HuH-7 (cell line): Measurements from ENCODE around the gene MAN2B1.
"Not testable (repeated sequence)": the region's sequence is repeated elsewhere in the genome, so short reads cannot be mapped to it uniquely, and the experiment has no call there.

Experiments
- DNase-seq: peaks from one replicate; pipeline ENCODE4 v3.0.0; 2011; ENCODE audit warnings: low spot score

MAN2B1 gene

DNA sequence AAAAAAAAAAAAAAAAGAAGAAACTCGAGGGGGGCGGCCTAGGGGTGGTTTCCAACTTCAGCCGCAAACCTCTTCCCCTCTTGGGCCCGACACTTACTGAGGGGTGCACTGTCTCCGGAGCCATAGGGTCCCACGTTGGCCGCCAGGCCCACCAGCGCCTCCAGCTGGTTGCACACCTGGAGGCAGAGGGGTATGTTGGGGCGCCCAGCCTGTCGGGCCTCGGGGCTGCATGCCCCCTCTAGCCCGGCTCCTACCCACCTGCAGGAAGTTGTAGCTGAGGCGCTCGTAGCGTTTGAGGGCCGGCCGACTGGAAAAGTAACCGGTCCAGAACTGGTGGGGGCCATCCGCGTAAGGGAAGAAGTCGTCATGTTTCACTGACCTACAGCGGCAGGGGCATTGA is 8.6 kb downstream of the MAN2B1 start:
- no peak for DNase-seq

DNA sequence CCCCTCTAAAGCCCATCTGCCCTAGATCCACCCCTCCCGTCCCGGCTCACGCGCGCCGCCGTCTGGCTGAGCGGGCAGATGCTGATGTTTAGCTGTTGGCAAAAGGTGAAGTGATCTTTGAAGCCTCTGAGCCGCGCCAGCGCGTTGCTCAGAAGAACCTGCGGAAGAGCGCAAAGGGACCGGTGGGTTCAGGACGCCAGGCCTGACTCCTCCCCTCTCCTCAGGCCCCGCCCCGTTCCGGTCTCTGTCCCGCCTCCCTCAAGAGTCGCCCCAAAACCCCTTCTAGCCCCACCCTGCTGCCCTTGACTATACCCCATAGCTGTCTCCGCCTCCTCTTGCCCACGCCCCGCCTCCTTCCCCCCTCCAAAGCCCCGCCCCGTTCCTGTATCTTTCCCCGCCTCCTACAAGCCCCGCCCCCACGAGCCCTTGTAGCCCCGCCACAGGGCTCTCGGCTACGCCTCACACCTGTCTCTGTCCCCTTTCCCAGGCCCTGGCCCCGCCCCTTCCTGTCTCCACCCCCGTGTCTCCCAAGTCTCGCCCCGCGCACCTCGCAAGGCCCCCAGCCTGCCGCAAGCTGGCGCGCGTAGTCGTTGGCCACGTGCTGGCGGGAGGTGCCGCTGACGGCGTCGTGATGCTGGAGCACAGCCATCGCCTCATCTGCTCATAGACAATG is 9.5 kb downstream of the MAN2B1 start:
- DNase-seq = no peak

DNA sequence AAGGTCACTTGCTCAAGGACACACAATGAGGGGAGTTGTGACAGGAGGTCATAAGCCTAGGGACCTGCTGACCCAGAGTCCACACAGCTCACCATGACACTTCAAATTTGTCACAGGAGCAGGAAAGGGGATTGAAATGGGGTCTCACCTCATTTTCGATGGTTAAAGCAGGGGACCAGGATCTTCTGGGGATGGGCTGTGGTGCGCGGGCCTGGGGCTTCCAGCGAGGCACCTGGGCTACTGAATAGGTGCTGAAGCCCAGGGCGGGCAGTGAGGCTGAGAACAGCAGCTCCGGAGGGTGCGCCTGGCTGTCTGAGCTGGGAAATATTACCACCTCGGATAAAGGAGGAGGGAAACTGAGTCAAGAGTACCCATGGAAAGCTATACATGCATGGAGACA is 11.0 kb downstream of the MAN2B1 start:
- no peak for DNase-seq

DNA sequence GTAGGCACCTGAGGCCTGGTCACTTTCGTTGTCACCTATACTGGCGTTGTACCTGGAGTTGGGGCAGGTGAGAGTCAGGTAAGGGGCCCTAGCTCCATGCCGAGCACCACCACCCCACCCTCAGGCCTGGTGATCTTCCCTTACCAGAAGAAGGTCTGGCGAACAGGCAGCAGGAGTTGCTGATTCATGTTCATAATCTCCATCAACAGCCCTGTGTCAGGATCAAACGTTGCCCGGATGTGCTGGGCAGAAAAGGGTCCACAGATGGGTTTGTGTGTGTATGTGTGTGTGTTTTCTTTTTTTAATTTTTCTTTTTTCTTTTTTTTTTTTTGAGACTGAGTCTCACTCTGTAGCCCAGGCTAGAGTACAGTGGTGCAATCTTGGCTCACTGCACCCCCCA is 14.3 kb downstream of the MAN2B1 start:
- DNase-seq = no peak

DNA sequence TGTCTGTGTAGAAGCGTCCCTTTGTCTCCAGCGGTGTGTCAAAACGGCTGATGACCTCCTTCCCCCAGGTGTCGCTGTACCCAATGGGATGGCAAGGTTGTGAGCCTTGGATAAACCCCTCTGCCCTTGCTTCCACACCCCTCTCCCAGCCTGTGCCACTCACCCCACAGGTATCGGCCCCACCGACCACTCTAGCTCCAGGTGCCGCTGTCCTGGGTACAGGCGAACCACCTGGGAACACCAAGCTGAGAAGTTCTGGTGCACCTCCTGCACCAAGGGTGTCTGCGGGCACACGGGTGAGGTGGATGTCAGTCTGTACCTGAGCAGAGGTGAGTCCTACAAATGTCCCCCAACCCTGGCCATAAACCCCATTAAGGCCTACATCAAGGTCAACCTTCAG is 16.6 kb downstream of the MAN2B1 start:
- DNase-seq = no peak

DNA sequence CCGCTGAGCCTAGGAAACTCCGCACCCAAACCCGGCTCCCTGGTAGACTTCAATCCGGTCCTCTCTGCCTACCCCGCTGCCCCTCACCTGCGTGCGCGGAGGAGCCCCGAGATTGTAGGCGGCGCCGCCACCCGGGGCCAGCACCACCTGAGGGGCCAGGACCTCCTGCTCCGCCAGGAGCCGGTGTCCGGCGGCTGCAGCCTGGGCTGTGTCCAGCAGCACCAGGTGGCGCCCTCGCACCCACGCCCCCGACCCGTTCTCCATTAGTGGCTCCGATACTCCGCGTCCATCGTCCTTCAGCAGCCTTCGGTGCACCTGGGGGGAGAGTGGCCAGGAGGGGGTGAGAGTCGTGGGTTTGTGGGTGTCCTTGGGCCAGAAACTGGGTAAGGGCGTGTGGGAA is 18.5 kb downstream of the MAN2B1 start:
- no peak for DNase-seq

DNA sequence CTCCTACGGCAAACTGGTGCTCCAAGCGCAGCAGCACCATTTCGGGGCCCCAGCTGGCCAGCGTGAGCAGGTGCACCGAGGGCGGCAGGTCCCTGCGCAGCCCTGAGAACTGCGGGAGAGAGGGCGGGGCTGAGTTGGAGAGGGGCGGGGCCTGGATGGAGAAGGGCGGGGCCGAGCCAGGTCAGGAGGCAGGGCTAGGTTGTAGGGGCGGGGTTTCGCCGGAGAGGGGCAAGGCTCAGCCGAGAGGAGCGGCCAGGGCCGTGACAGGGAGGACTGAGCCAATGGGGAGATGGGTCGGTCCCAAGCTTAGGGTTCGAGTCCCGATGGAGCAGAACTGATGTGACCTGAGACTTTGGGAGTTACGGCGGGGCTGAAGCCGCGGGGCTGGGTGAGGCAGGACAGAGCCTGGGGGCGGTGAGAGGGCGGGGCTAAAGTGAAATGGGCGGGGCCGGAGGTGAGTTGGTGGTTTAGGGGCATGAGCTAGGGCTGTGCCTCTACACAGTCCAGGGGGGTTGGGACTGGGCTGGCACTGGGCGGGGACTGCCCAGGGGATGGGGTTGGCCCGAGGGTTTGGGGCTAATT is 19.0 kb downstream of the MAN2B1 start:
- no peak for DNase-seq

DNA sequence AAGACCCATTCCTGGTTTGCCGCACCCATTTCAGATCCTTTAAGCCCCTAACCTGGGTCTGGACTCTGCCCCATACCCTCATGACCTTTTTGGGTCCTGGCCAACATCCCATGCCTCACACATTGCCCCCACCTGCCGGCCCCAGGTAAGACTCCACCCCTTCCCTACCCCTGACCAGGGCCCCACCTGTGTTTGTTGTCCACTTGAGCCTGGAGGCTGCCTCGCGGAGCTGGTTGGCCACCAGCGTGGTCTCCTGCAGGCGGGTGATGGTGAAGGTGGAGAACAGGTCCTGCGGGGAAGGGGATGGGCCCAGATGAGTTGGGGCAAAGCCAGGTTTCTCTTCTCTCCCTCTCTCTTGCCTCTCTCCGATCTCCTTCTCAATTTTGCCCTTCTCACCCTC is 19.5 kb downstream of the MAN2B1 start:
- no peak for DNase-seq

DNA sequence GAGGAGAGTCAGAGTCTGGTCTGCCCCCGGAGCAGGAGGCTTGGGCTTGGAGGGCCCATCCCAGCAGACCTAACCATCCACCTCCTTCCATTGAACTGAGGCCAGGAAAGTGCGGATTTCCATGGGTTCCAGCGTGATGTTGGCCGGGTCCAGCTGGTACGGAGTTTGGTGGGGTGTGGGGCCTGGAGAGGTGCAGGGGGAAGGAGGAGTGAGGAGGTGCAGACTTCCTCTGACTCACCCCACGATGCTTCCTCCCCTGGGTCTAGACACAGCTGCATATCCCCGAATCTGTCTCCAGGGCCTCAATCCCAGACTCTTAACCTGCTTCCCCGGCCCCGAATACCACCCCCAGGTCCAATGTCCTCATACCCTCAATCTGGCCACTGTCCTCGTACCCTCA is 20.0 kb downstream of the MAN2B1 start:
- DNase-seq = no peak

DNA sequence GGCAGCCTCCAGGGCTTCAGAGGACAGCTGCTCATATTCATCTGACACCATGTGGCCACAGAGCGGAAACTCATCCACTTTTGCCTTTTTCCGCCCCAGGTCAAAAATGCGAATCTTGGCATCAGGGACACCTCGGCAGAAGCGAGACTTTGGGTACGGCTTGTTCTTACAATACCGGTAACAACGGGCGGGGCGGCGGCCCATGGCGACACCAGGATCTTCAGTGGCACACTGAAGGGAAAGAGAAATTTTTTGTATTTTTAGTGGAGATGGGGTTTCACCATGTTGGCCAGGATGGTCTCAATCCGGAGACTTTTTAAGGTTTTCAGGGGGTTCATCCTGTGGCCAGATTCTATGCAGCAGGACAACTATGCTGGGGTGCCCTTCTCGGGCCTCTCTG is 22.8 kb downstream of the MAN2B1 start:
- DNase-seq = not testable (repeated sequence)

DNA sequence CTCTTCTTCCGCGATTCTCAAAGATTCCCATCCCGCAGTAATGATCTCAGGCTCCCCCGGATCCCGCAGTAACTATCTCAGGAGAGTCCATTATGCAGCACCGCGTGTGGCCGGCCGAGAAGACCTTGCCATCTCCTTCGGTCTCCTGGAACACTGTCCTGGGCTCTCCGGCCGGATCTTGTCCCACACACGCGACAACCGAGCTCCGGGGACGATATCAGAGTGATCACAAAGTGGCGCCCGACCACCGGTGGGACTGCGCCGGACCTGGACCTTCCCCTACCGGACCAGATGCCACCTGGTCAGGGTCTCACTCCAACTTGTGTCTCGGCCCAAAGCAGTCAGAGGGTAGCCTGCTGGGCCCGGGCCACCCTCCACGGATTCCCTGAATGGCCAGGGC is 24.0 kb downstream of the MAN2B1 start:
- DNase-seq = no peak

DNA sequence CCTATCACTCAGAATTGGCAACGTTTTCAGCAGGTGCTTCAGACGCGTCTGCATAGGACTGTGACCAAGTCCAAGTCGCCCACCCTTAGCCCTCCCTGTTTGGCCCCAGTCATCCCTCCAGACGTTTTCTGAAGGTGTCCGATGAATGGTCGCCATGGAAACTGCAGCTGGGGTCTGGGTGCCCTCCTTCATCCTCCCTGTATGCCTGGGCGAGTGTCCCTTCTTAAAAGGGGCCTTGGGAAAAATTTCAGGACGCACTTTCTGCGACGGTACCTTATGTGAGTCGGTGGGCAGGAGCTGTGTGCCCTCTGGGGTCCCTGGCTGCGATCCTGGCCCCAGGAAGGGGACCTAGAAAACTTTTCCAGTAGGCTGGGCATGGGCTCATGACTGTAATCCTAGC is 25.1 kb downstream of the MAN2B1 start:
- DNase-seq = no peak

DNA sequence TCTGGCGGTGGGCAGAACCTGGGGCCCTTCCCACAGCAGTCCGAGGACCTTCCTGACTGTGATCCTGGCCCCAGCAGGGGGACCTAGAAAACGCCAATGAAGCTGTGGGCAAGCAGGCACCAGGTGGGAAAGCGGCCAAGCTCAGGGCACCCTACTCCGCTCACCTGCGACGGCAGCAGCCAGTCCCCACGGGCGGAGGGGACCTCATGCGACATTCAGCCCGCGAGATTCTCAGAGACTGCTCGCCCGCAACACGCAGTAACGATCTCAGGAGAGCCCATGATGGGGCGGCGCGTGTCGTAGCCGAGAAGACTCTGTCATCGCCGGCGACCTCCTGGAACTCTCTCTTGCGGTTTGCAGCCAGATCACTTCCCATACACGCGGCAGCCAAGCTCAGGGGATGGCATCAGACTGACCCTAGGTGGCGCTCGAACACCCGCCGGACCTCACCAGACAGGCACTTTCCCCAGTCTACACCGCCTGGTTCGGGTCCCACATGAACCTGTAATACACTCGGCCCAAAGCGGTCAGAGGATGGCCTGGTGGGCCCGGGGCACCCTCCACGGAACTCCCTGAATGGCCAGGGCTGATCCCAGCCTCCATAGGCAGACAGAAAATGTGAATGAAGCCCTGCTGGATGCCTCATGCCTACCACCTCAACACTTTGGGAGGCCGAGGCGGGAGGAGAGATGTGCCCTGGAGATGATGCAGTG is 26.5 kb downstream of the MAN2B1 start:
- DNase-seq = peak; percentile 51

DNA sequence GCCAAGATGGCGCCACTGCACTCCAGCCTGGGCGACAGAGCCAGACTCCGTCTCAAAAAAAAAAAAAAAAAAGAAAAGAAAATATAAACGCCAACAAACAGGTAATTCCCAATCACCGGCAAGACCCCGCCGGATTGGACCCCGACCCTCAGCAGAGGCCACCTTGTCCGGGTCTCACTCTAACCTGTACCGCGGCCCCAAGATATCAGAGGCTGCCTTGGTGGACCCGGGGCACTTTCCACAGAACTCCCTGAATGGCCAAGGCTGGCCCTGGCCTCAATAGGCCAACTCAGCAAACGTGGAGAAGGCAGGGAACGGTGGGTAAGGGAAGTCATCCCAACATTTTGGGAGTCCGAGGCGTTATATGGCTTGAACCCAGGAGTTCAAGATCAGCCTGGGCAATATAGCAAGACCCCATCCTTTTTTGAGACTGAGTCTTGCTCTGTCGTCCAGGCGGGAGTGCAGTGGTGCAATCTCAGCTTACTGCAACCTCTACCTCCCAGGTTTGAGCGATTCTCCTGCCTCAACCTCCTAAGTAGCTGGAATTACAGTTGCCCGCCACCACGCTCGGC is 27.8 kb downstream of the MAN2B1 start:
- no peak for DNase-seq

DNA sequence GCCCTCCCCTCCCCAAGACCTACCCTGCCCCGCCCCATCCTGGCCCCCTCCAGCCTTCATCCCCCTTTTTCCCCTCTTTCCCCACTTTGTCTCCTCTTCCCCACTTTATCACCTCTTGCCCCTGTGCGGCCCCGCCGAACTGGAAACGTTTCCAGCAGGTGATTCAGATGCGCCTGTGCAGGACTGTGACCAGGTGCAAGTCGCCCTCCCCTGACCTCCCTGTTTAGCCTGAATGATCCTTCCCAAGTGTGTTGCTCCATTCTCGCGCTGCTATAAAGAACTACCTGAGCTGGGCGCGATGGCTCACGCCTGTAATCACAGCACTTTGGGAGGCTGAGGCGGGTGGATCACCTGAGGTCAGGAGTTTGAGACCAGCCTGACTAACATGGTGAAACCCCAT is 29.9 kb downstream of the MAN2B1 start:
- no peak for DNase-seq

DNA sequence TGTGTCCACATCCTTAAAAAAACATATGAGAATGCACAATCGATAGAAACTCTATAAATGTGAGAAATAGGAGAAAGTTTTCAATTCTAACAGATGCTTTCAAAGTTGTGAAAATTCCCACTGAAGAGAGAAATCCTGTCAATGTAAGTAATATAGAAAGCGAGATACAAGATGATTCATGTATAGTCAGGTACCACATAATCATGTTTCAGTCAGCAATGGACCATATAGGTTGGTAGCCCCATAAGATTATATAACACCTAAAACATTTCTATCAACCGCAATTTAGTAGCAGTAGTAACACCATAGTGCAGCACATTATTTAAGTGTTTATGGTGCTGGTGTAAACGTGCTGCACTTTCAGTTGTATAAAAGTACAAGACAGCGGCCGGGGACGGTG is 37.3 kb downstream of the MAN2B1 start:
- DNase-seq = no peak

DNA sequence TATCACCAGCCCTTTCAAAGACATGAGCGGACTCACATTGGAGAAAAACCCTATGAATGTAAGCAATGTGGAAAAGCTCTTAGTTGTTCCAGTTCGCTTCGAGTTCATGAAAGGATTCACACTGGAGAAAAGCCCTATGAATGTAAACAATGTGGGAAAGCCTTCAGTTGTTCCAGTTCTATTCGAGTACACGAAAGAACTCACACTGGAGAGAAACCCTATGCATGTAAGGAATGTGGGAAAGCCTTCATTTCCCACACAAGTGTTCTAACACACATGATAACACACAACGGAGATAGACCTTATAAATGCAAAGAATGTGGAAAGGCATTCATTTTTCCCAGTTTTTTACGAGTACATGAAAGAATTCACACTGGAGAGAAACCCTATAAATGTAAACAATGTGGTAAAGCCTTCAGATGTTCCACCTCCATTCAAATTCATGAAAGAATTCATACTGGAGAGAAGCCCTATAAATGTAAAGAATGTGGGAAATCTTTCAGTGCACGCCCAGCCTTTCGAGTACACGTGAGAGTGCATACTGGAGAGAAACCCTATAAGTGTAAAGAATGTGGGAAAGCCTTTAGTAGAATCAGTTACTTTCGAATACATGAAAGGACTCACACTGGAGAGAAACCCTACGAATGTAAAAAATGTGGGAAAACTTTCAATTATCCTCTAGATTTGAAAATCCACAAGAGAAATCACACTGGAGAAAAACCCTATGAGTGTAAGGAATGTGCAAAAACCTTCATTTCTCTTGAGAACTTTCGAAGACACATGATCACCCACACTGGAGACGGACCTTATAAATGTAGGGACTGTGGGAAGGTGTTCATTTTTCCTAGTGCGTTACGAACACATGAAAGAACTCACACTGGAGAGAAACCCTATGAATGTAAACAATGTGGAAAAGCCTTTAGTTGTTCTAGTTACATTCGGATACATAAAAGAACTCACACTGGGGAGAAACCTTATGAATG is 38.2 kb downstream of the MAN2B1 start:
- DNase-seq = no peak

DNA sequence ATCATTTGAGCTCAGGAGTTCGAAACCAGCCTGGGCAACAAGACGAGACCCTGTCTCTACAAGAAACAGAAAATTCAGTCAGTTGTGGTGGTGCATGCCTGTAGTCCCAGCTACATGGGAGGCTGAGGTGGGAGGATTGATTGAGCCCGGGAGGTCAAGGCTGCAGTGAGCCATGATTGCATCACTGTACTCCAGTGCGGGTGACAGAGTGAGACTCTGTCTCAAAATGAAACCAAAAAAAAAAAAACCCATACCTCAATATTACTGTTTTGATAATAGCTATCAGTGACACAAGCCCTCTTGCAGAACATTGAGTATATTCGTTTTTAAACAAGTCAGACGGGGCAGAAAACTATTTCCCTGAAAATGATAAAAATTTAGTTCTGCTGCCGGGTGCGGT is 39.6 kb downstream of the MAN2B1 start:
- DNase-seq = no peak

DNA sequence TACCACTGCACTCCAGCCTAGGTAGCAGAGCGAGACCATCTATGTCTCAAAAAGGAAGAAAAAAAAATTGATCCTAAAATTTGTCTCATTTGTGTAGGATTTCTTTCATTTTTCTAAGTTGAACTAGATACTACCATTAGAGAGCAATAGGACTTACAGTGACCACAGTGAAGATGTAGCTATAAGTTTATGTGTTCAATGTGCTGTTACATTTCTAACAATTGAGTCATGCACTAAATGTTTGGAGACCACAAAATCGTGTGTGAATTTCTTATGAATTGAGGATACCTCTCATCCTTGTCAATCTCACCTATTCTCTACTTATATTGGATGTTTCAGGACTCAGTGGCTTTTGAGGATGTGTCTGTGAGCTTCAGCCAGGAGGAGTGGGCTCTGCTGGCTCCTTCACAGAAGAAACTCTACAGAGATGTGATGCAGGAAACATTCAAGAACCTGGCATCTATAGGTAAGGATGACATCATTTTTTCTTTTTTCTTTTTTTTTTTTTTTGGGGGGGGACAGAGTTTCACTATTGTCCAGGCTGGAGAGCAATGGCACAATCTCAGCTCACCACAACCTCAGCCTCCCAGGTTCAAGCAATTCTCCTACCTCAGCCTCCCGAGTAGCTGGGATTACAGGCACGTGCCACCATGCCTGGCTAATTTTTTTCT is 43.0 kb downstream of the MAN2B1 start:
- no peak for DNase-seq

DNA sequence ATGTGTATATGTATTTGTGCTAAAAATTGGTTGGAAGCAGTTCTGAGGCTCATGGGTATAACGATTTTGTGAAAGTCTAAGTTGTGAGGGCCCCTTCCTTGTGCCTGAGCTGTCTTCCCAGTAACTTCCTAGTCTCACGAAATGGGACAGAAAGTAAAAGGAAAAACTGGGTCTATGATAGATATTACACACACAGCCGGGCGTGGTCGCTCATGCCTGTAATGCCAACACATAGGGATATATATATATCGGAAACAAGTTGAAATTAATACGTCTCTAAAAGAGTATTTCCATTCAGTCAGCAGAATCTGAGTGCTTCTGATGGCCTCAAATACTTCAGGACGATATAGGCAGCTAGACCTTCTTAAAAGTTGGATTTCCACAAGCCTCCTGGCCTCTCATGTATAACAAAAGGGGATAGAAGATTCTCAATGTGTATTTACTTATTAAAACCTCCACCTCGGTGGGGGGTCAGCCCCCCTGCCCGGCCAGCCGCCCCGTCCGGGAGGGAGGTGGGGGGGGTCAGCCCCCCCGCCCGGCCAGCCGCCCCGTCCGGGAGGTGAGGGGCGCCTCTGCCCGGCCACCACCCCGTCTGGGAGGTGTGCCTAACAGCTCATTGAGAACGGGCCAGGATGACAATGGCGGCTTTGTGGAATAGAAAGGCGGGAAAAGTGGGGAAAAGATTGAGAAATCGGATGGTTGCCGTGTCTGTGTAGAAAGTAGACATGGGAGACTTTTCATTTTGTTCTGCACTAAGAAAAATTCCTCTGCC is 45.1 kb downstream of the MAN2B1 start:
- not testable (repeated sequence) for DNase-seq

DNA sequence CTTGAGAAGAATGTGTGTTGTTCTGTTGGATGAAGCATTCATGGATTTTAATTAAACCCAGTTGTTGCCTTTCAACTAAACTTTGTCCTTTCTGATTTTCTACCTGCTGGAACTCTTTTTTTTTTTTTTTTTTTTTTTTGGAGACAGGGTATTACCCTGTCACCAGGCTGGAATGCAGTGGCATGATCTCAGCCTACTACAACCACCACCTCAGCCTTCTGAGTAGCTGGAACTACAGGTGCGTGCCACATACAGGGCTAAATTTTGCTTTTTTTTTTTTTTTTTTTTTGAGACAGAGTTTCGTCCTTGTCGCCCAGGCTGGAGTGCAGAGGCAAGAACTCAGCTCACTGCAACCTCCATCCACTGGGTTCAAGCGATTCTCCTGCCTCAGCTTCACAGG is 48.9 kb downstream of the MAN2B1 start:
- DNase-seq = no peak
